Tibial nerve (tissue), 4 donors: ENCODE results near the gene RXRG.

Experiments
- CTCF ChIP-seq, 5 experiments: fragments of 200-600 bp in 3 of 5; fragments of 450-650 bp in 2 of 5; sonication (generic) in 3 of 5; IDR thresholded peaks; one replicate each; pipeline ENCODE4 v1.5.1; 2016 to 2019; ENCODE audit warnings: antibody characterized with exemption in 5 of 5, mild to moderate bottlenecking in 3 of 5, moderate library complexity in 2 of 5
- EP300 ChIP-seq, 2 donors: sonication (generic); formaldehyde crosslinking; IDR thresholded peaks; one replicate each; pipeline ENCODE4 v1.6.1; 2017; ENCODE audit warnings: antibody characterized with exemption in 2 of 2, mild to moderate bottlenecking in 1 of 2

- TF ChIP-seq EP300 (IDR thresholded peaks at IDR 0.05) (no peak), CTCF (IDR thresholded peaks at IDR 0.05) (no peak)
Measured at GRCh38 chr1:165395901-165396300, 49.0 kb downstream of the RXRG start.
